ENCODE data around the gene IGFL4. TPM values are rescaled to one million over a fixed set of nuclear protein-coding genes. Genes with fewer than 3 reads are reported as not detected.

The IGFL4 gene
- total RNA-seq, 2 donors from 2014 or later = not detected

DNA sequence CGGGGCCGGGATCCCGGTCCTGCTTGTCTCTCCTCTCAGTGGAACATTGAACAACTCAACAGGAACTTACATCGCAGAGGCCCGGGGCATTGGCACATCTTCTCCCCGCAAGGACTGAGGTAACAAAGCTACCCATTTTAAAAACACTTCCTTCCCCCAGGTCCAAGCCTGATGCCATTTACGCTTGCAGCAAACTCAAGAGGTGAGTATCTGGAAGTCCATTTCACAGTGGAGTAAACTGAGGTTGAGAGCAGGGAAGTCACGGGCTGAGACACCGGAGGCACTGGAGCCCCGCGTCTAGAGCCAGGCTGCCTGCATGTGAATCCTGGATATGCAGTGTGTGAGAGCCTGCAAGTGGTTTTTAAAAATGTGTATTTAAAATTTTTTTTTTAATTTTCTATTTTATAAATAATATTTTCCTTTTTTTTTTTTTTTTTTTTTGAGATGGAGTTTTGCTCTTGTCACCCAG is 17.5 kb downstream of the IGFL4 start:
- Histone ChIP-seq H3K9me3 (no peaks in the 10 kb centered on the region), H3K4me3 (no peak overlapping the region), H3K36me3 (no peaks in the 10 kb centered on the region), H3K27me3 (replicated peaks; ENCODE audit: insufficient read depth) (no peaks in the 10 kb centered on the region), H3K27ac (no peak overlapping the region), H3K4me1 (replicated peaks) (no peaks in the 10 kb centered on the region)
- intact Hi-C loops (cut with DNase I) = no loop called here
- TF ChIP-seq POLR2A (IDR thresholded peaks at IDR 0.05) (no peak), POLR2AphosphoS5 (IDR thresholded peaks at IDR 0.05) (no peak)
- TF ChIP-seq, protein P1, sequence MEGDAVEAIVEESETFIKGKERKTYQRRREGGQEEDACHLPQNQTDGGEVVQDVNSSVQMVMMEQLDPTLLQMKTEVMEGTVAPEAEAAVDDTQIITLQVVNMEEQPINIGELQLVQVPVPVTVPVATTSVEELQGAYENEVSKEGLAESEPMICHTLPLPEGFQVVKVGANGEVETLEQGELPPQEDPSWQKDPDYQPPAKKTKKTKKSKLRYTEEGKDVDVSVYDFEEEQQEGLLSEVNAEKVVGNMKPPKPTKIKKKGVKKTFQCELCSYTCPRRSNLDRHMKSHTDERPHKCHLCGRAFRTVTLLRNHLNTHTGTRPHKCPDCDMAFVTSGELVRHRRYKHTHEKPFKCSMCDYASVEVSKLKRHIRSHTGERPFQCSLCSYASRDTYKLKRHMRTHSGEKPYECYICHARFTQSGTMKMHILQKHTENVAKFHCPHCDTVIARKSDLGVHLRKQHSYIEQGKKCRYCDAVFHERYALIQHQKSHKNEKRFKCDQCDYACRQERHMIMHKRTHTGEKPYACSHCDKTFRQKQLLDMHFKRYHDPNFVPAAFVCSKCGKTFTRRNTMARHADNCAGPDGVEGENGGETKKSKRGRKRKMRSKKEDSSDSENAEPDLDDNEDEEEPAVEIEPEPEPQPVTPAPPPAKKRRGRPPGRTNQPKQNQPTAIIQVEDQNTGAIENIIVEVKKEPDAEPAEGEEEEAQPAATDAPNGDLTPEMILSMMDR (IDR thresholded peaks at IDR 0.05) = no peak
- WGBS = 63% methylated on average over 11 of the region's 11 CpGs
- no peak for DNase-seq (ENCODE audit: low spot score)

DNA sequence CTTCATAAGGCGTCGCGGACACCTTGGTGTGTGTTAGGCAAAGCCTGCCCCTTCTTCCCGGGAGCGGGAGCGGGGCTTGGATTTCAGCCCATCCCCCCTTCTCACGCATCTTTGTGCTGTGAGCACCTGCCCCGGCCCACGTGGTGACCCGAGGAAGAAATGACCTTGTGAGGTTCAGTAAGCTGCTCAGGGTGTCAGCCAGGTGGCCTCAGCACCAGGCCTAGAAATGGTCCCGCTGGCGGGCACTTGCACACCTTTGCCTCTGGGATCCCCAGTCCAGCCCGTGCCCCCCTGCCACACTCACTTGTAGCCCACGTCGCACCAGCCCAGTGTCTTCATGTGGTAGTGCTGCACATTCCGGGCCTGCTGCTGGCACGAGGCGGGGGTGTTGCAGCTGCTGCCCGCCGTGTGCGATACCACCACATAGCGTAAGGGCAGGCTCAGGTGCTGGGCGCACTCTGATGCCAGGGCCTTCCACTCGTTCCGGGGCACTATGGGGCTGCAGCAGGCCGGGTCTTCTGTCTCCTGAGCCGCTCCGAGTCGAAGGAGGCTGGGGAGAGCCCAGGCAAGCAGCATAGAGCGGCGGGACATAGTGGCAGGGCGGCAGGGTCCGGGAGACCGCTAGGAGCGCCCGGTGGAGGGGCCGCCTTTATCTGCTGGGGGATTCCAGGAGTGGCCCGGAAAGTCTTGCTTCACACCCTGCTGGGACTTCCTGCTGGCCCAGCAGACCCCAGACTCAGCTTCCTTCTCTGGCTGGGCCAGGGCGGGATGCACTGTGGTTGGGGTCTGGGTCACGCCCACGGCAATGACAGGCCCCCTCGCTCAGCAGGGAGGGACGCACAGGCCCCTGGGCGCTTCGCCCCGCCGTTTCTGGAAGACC is 18.1 kb downstream of the IGFL4 start, which contains the start of gene PGLYRP1:
PGLYRP1 (minus strand) TSS at position 623 of the 880 bp plus-strand sequence; CDS start at position 591, 32 bp downstream.
- no peaks in the 10 kb centered on the region for H3K36me3 ChIP-seq
- H3K27ac ChIP-seq = no peak within 1 kb of the TSS
- TF ChIP-seq POLR2A (IDR thresholded peaks at IDR 0.05) = no peak
- no peak for TF ChIP-seq POLR2AphosphoS5 (IDR thresholded peaks at IDR 0.05)
- TF ChIP-seq, protein P1 (IDR thresholded peaks at IDR 0.05) = no peak
- DNase-seq (ENCODE audit: low spot score) = no peak
- H3K4me3 ChIP-seq = no peak within 1 kb of the TSS
- H3K4me1 ChIP-seq (replicated peaks) = no peaks in the 10 kb centered on the region
- no peaks in the 10 kb centered on the region for H3K27me3 ChIP-seq (replicated peaks; ENCODE audit: insufficient read depth)
- intact Hi-C loops (cut with DNase I) = no loop called here
- 35% methylated on average over 41 of the region's 47 CpGs for WGBS
- H3K9me3 ChIP-seq = no peaks in the 10 kb centered on the region

DNA sequence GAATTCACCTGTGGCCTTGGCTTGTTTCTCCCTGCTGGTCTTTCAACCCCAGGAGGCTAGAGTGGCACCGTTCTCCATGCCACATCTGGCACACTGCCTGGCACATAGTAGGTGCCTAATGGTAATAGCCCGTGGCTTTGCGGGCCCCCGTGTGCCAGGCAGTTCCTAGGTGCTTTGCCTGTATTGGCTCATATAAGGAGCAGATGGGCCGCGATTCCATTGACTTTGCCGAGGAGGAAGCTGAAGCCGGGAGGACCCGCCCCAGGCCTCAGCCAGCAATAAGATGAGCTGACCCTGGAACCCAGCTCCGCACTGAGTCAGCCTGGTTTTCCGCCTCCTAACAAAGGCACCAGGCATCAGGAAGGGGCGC is 18.8 kb downstream of the IGFL4 start:
- DNase-seq (ENCODE audit: low spot score) = no peak
- Histone ChIP-seq H3K4me1 (replicated peaks) (no peaks in the 10 kb centered on the region), H3K4me3 (no peak overlapping the region), H3K36me3 (no peaks in the 10 kb centered on the region), H3K27me3 (replicated peaks; ENCODE audit: insufficient read depth) (no peaks in the 10 kb centered on the region), H3K27ac (no peak overlapping the region), H3K9me3 (no peaks in the 10 kb centered on the region)
- TF ChIP-seq, protein P1 (IDR thresholded peaks at IDR 0.05) = no peak
- TF ChIP-seq POLR2A (IDR thresholded peaks at IDR 0.05) (no peak), POLR2AphosphoS5 (IDR thresholded peaks at IDR 0.05) (no peak)
- intact Hi-C loops (cut with DNase I) = no loop called here
- 55% methylated on average over 12 of the region's 12 CpGs for WGBS

DNA sequence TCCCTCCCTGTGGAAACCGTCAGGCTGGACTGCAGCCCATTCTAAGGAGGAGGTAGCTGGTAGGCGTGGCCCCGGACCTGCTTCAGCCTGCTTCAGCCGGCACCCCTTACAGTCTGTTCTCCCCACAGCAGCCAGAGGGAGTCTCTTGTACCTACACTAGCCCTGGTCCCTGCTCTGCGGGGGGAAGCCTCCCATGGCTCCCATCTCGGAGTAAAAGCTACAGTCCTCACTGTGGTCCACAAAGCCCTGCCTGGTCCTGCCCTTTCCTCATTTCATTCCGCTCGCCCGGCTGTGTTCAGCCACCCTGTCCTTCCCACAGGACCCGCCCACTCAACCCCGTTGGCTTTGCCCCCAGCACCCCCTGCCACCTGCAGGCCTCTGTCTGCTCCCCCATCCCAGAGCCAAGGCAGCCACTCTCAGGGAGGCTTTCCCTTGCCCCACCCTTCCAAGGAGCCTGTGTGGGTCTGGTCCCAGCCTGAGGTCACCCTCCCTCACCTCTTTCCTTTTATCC is 19.2 kb downstream of the IGFL4 start:
- WGBS = 43% methylated on average over 11 of the region's 11 CpGs
- no peaks in the 10 kb centered on the region for H3K27me3 ChIP-seq (replicated peaks; ENCODE audit: insufficient read depth)
- TF ChIP-seq POLR2AphosphoS5 (IDR thresholded peaks at IDR 0.05) (peak; percentile 19), POLR2A (IDR thresholded peaks at IDR 0.05) (no peak)
- TF ChIP-seq, protein P1 (IDR thresholded peaks at IDR 0.05) = peak in 2 of 4 experiments; percentile 28 to 51
- H3K27ac ChIP-seq = no peak overlapping the region
- H3K36me3 ChIP-seq = no peaks in the 10 kb centered on the region
- intact Hi-C loops (cut with DNase I) = no loop called here
- DNase-seq (ENCODE audit: low spot score) = peak; percentile 58
- no peaks in the 10 kb centered on the region for H3K9me3 ChIP-seq
- H3K4me1 ChIP-seq (replicated peaks) = no peaks in the 10 kb centered on the region
- no peak overlapping the region for H3K4me3 ChIP-seq

All from prostate gland (tissue), 2 donors.